Measurements from ENCODE around the gene PTPRT.

DNA sequence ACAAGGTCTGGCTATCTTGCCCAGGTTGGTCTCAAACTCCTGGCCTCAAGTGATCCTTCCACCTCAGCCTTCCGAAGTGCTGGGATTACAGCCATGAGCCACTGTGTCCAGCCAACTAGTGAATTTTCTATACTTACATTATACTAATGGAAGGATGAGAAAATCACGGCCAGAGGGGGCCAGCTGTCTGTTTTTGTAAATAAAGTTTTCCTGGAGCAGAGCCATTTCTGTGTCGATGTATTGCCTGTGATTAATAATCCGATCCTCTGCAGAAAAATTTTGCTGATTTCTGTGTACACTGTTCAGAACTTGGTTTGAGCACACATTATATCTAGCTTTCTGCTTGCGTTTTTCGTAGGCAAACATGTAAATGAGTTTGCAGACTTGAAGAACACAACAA is 28.8 kb downstream of the PTPRT start:
- TF ChIP-seq POLR2AphosphoS5 (IDR thresholded peaks at IDR 0.05; ENCODE audit: low read depth, low read length) (no peak), POLR2A (IDR thresholded peaks at IDR 0.05; ENCODE audit: low read depth, low read length) (no peak)

Data from GM12892 (cell line).